Esophagus muscularis mucosa (tissue), 4 donors: ENCODE results near the gene PJA1. TPM values are rescaled to one million over a fixed set of nuclear protein-coding genes. Genes with fewer than 3 reads are reported as not detected.

ENCODE experiments used
- DNase-seq: peaks from one replicate; pipeline ENCODE4 v3.0.0-alpha.2; 2017; ENCODE audit errors: extremely low spot score
- H3K27ac ChIP-seq, 4 donors: fragments of 200-600 bp; sonication (generic); replicated peaks in 1 of 4; 1 replicate in 3 of 4; 2 replicates in 1 of 4; pipeline ENCODE4 v1.5.1; 2016 to 2019; ENCODE audit warnings: mild to moderate bottlenecking in 1 of 4
- H3K27me3 ChIP-seq, 4 donors: fragments of 200-600 bp; sonication (generic); one replicate each; pipeline versions ENCODE4 v1.5.1 to v1.6.0; 2016 to 2019
- H3K36me3 ChIP-seq, 4 donors: fragments of 200-600 bp; sonication (generic); one replicate each; pipeline ENCODE4 v1.5.1; 2016 to 2019
- H3K4me1 ChIP-seq, 4 donors: fragments of 200-600 bp; sonication (generic); one replicate each; pipeline ENCODE4 v1.5.1; 2016 to 2019
- H3K4me3 ChIP-seq, 4 donors: fragments of 200-600 bp; sonication (generic); 1 replicate in 2 of 4; 2 replicates in 2 of 4; pipeline ENCODE4 v1.5.1; 2016 to 2019; ENCODE audit warnings: mild to moderate bottlenecking in 4 of 4, moderate library complexity in 1 of 4
- H3K9me3 ChIP-seq, 4 donors: fragments of 200-600 bp; sonication (generic); 1 replicate in 3 of 4; 2 replicates in 1 of 4; pipeline ENCODE4 v1.5.1; 2016 to 2019
- EP300 ChIP-seq: sonication (generic); formaldehyde crosslinking; IDR thresholded peaks from one replicate; pipeline ENCODE4 v1.6.1; 2017; ENCODE audit warnings: antibody characterized with exemption
- POLR2A ChIP-seq: fragments of 450-650 bp; IDR thresholded peaks from one replicate; pipeline ENCODE4 v1.6.1; 2017; ENCODE audit warnings: antibody characterized with exemption, moderate library complexity, mild to moderate bottlenecking, low read depth
- POLR2AphosphoS5 ChIP-seq, 2 donors: sonication (generic); formaldehyde crosslinking; IDR thresholded peaks; one replicate each; pipeline ENCODE4 v1.6.1; 2017; ENCODE audit warnings: antibody characterized with exemption in 2 of 2
- WGBS: methylation state at CpG from one replicate; pipeline ENCODE4 v1.1.5; 2018; 5-methylcytosine and 5-hydroxymethylcytosine counted together
- intact Hi-C: fragments of 100-400 bp; cut with DNase I; formaldehyde crosslinking; loops from one replicate; pipeline ENCODE4 v1.15.1; 2023
- total RNA-seq, 4 donors: library from RNA; depleted of rRNA; stranded (reverse); fragments of >200 nt; gene quantifications; one replicate each; pipeline versions ENCODE4 v1.1.0 to v1.2.1, GENCODE V29; 2016
- TF ChIP-seq, protein P1 (sequence below), 3 experiments: fragments of 200-600 bp in 2 of 3; fragments of 450-650 bp in 1 of 3; sonication (generic) in 2 of 3; IDR thresholded peaks; one replicate each; pipeline ENCODE4 v1.5.1; 2017 to 2019; ENCODE audit warnings: antibody characterized with exemption in 3 of 3, mild to moderate bottlenecking in 2 of 3, moderate library complexity in 1 of 3

Gene PJA1
- total RNA-seq, 4 donors from 2014 or later, result 17.0 to 25.9 (median 20.6) TPM

DNA sequence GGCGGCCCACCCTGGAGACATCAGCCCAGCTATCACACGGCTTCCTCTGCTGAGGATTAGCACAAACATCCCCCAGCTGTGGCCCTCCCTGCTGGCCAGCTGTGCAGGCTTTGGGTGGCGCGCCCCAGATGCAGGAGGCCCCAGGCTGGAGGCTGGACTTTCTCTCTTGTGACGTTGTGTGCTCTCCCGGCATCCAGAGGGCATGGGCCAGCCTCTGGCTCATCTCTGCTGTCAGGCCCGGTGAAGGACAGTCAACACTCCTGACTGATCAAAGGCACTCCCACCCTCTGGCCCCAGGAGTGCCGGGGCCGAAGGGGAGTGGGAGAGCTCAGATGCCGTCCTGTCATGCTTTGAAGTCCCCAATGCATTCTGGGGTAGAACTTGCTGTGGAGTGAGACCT lies 29.9 kb upstream of the PJA1 start:
- no peak for TF ChIP-seq POLR2A
- TF ChIP-seq, protein P1, sequence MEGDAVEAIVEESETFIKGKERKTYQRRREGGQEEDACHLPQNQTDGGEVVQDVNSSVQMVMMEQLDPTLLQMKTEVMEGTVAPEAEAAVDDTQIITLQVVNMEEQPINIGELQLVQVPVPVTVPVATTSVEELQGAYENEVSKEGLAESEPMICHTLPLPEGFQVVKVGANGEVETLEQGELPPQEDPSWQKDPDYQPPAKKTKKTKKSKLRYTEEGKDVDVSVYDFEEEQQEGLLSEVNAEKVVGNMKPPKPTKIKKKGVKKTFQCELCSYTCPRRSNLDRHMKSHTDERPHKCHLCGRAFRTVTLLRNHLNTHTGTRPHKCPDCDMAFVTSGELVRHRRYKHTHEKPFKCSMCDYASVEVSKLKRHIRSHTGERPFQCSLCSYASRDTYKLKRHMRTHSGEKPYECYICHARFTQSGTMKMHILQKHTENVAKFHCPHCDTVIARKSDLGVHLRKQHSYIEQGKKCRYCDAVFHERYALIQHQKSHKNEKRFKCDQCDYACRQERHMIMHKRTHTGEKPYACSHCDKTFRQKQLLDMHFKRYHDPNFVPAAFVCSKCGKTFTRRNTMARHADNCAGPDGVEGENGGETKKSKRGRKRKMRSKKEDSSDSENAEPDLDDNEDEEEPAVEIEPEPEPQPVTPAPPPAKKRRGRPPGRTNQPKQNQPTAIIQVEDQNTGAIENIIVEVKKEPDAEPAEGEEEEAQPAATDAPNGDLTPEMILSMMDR (IDR thresholded peaks at IDR 0.05), result no peak
- TF ChIP-seq EP300, result no peak
- no peak for TF ChIP-seq POLR2AphosphoS5 (IDR thresholded peaks at IDR 0.05)
- no peaks in the 10 kb centered on the region for H3K4me1 ChIP-seq
- peaks cover 0 to 3% (median 0%) of the 10 kb centered on the region in 4 donors for H3K27me3 ChIP-seq
- no peaks in the 10 kb centered on the region for H3K36me3 ChIP-seq
- 80% methylated on average over 2 of the region's 10 CpGs for WGBS
- no peak for DNase-seq
- H3K9me3 ChIP-seq, result no peaks in the 10 kb centered on the region
- intact Hi-C loops, result no loop called here
- no peak overlapping the region for H3K4me3 ChIP-seq
- H3K27ac ChIP-seq, result no peak overlapping the region

DNA sequence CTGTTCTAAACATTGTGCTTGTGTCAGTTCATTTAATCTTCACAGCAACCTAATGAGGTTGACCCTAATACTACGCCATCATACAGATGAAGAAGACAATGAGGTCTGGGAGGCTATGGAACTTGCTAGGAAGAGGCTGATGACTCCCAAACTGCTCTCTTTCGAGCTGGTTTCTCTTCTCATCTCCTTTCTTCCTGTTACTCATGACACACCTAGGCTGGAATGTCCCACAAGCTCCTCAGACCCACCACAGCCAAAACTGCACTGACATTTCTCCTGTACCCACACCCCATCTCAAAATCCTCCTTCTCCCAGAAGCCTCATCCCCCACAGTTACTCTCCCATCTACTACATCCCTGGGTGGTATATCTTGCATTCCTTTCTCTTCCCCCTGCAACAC lies 27.4 kb upstream of the PJA1 start:
- no peak overlapping the region for H3K27ac ChIP-seq
- 68% methylated on average over 2 of the region's 2 CpGs for WGBS
- no peaks in the 10 kb centered on the region for H3K4me1 ChIP-seq
- DNase-seq, result no peak
- intact Hi-C loops, result no loop called here
- no peak overlapping the region for H3K4me3 ChIP-seq
- peaks cover 0 to 3% (median 0%) of the 10 kb centered on the region in 4 donors for H3K27me3 ChIP-seq
- TF ChIP-seq EP300, result no peak
- no peaks in the 10 kb centered on the region for H3K9me3 ChIP-seq
- H3K36me3 ChIP-seq, result no peaks in the 10 kb centered on the region

DNA sequence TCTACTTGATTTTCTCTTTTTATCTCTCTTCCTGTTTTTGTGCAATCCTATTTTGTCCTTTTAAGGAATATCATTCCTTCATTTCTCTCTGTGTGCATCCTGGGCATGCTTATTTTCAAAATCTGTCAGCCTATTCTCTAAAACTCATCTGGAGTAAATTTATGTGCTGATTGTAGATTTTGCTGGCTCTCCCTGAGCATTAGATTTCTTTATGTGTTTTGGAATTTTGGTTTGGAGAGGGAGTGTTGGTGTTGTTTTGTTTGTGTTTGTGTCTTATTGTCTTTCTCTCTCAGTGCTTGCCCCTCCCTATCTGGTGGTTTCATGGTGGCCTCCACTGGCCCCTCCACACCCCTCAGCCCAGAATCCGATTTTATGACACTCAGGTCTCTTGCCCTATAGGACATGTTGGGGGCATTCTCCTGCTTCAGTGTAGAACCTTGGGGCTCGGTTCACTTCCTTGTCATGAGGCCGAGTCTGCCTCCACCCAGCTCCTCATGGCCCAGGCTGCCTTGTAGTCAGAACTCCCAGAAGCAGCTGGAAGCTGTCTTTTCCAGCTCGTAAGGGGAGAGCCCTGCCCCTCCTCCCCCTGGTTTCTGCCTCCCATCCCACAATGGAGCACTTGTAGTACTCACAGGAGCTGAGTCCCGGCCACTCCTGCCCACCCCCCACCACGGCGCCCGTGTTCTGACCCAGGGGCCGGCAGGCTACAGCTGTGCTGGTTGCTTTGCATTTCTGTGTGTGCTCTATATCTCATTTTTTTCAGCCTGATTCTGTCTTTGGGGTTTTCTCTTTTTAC lies 24.5 kb upstream of the PJA1 start:
- no peaks in the 10 kb centered on the region for H3K4me1 ChIP-seq
- TF ChIP-seq, protein P1 (IDR thresholded peaks at IDR 0.05), result no peak
- DNase-seq, result no peak
- H3K27ac ChIP-seq, result no peak overlapping the region
- intact Hi-C loops, result no loop called here
- no peaks in the 10 kb centered on the region for H3K9me3 ChIP-seq
- peaks cover 0 to 3% (median 0%) of the 10 kb centered on the region in 4 donors for H3K27me3 ChIP-seq
- 49% methylated on average over 9 of the region's 9 CpGs for WGBS
- H3K4me3 ChIP-seq, result no peak overlapping the region
- no peaks in the 10 kb centered on the region for H3K36me3 ChIP-seq

DNA sequence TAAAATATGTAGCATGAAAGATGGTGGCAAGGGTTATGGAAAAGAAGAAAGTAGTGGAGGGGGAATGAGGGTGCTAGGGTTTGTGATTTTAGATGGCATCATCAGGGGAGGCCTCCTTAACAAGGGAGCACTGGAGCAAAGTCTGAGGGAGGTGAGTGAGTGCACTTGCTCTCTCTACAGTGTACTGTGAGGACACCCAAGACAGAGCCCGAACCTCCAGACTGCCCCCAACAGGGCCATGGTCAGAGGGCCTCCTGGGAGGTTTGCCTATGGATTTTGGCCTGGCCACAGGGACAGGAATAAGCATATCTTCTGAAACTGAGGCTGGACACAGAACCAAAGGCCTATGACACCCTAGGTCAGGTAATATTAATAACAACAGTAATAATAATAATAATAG lies 21.4 kb upstream of the PJA1 start:
- 83% methylated on average over 1 of the region's 1 CpG for WGBS
- intact Hi-C loops, result no loop called here

DNA sequence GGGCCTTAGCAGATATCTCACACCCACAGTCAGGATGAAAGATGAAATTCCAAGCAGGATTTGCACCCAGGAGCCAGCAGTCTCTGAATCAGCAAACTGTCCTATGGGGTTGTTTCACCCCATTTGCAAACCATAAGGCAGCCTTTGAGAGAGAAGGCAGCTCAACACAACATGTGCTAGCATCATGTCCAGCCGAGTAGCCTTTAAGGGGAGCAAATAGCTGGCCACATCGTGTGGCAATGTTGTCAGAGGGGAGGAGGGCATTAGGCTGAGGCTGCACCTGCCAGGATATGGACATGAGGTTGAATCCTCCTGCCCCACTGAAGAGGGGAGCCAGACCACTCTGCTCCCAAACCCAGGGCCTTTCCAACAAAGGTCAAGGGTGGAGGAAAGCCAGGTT lies 20.6 kb upstream of the PJA1 start:
- Histone ChIP-seq H3K4me1 (no peaks in the 10 kb centered on the region), H3K9me3 (no peaks in the 10 kb centered on the region), H3K4me3 (no peak overlapping the region), H3K36me3 (no peaks in the 10 kb centered on the region), H3K27ac (no peak overlapping the region), H3K27me3 (no peaks in the 10 kb centered on the region)
- TF ChIP-seq, protein P1 (IDR thresholded peaks at IDR 0.05), result no peak
- TF ChIP-seq EP300 (no peak), POLR2AphosphoS5 (IDR thresholded peaks at IDR 0.05) (no peak), POLR2A (no peak)
- no peak for DNase-seq
- intact Hi-C loops, result no loop called here
- 42% methylated on average over 2 of the region's 2 CpGs for WGBS

More for the DNA sequence above, 21.4 kb upstream of the PJA1 start:
- Histone ChIP-seq H3K27me3 (peaks cover 0 to 3% (median 0%) of the 10 kb centered on the region in 4 donors), H3K36me3 (no peaks in the 10 kb centered on the region), H3K27ac (no peak overlapping the region), H3K4me3 (no peak overlapping the region), H3K9me3 (no peaks in the 10 kb centered on the region), H3K4me1 (no peaks in the 10 kb centered on the region)
- DNase-seq, result no peak
- TF ChIP-seq, protein P1 (IDR thresholded peaks at IDR 0.05), result no peak
- no peak for TF ChIP-seq EP300
- TF ChIP-seq POLR2AphosphoS5 (IDR thresholded peaks at IDR 0.05), result no peak
- TF ChIP-seq POLR2A, result no peak
